HG02588 (cell line): ENCODE results near the gene TSNAXIP1.

Source experiments
- ATAC-seq: cut with Tn5 transposase; IDR thresholded peaks from one replicate; pipeline ENCODE4 v1.9.1; 2021; ENCODE audit warnings: mild to moderate bottlenecking, moderate library complexity; ENCODE audit not compliant: unreplicated experiment

The TSNAXIP1 gene, protein sequence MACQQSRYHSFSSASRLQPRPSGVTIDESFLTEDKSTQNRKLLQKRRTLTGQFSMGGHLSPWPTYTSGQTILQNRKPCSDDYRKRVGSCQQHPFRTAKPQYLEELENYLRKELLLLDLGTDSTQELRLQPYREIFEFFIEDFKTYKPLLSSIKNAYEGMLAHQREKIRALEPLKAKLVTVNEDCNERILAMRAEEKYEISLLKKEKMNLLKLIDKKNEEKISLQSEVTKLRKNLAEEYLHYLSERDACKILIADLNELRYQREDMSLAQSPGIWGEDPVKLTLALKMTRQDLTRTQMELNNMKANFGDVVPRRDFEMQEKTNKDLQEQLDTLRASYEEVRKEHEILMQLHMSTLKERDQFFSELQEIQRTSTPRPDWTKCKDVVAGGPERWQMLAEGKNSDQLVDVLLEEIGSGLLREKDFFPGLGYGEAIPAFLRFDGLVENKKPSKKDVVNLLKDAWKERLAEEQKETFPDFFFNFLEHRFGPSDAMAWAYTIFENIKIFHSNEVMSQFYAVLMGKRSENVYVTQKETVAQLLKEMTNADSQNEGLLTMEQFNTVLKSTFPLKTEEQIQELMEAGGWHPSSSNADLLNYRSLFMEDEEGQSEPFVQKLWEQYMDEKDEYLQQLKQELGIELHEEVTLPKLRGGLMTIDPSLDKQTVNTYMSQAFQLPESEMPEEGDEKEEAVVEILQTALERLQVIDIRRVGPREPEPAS

DNA sequence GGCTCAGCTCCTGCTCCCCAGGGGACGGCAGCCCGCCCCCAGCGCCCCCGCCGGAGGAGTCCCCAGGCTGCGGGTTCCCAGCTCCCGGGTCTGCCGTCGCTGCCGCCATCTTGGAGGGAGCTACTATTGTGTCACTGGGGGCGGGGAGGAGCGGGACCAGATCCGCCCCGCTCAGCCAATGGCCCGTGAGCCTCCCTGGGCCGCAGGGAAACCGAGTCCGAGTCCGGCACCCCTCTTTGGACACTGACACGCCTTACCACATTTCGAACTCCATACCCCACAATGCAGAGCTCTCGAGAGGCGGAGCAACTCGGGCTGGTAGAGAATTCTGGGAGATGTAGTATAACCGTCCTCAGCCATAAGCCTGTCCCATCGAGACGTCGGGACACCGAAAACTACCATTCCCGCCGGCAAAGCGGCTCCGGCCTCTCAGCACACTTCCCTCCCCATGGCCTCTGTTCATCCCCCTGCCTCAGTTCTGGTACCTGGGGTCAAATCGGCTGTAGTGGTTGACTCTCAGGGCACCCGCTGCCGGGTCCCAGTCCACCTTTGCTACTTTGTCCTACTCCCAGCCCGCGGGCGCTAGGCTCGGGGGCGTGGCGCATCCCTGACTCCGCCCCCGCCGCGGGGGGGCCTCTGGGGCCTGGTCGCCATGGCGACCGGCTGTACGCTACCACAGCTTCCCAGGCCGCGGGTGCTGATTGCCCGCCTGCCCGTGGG, at the start of gene TSNAXIP1, which contains the start of gene RANBP10:
Gene TSNAXIP1, plus strand, starts transcription at position 462 of the 720 bp plus-strand sequence. CDS start 261 bp downstream, outside the sequence.
Gene RANBP10, minus strand, starts transcription at position 133 of the 720 bp plus-strand sequence. Its CDS starts 24 bp downstream, at position 109.
- ATAC-seq, result peak; percentile 87

DNA sequence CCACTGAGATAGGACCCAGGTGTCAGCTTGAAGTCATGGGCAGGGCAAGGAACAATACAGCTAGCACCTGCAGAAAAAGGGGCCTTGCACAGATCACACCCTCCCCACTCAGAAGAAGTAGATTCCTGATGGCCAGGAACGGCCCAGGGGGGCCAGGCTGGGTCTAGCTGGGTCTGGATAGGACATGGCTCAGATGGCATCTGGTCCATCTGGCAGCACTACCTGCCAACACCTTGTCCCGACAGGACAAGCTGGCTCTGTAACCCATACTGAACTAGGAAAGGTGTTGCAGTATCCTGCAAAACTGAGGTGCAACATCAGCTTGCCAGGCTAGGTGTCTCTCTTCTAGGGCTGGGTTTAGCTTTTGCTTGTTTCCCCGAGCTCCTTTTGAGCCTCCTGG, 48.7 kb upstream of the TSNAXIP1 start:
- ATAC-seq, result no peak

DNA sequence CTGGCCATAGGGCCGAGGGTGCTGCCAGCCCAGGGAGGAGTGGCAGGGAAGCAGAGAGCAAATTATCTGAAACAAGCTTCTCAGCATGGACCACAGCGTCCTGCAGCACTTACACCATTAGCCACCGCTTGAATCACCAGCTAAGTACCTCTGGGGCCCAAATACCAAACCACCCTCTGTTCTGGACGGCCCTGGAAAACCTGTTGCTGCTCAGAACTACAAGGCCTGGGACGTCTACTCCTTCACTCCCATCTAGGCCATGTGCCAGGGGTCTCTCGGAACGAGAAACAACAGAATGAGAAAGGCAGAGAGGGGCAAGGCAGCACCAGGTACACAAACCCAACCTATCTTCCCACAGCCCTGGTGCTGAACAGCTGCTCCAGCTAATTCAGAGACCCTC, 47.7 kb upstream of the TSNAXIP1 start:
- ATAC-seq, result no peak

DNA sequence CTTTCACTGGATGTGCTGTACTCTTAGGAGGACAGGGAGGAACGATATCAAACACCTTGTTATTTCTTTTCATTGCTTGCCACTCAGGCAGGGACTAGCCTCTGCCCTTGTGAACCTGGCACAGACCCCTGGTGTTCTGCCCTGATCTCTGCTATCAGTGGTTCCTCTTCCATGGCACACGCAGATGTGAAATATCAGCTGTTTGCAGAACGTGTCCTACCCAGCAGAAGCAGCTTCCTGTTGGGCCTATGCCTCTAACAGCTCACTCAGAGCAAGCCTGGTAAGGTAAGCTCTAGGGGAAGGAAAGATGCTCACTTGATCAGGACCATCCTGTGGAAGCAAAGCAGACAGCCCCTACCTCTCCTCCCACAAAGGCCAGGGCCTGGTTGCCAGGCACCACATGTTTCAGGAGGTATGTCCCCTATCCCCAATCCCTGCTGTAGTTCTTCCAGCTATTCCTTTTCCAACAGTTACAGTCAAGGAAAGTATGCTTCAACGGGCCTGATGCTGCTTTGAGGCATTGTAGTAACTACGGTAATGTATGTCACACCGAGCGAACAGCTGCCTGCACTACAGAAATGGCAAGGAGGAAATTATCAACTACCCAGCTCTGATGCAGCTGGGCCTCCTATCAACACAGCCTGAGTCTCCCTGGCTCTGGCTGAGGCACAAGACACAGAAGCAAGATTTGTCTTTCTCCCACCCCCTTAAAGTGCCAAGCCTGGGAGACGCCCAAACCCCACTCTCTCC, 46.3 kb upstream of the TSNAXIP1 start:
- no peak for ATAC-seq

DNA sequence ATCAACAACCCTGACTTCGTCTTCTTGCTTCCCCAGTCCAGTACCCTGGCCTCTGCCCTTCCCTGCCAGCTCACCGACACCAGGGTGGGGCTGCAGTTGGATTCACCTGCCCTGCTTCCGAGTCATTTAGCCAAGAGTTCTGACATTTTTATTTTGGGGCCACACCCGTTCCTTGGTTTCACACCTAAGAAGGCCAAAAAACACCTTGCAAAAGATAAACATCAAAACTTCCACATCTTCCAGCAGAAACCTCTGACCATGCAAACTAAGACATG, 45.8 kb upstream of the TSNAXIP1 start:
- no peak for ATAC-seq

DNA sequence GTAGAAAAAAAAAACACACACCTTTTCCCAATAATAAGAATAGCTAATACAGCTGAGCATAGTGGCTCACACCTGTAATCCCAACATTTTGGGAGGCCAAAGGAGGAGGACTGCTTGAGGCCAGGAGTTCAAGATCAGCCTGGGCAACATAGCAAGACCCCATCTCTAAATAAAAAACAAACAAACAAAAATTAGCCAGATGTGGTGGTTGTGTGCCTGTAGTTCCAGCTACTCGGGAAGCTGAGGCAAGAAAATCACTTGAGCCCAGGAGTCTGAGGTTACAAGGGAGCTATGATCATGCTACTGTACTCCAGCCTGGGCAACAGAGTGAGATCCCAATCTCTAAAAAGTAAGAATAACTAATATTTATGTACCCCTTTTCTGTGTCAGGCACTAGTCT, 44.8 kb upstream of the TSNAXIP1 start:
- no peak for ATAC-seq

DNA sequence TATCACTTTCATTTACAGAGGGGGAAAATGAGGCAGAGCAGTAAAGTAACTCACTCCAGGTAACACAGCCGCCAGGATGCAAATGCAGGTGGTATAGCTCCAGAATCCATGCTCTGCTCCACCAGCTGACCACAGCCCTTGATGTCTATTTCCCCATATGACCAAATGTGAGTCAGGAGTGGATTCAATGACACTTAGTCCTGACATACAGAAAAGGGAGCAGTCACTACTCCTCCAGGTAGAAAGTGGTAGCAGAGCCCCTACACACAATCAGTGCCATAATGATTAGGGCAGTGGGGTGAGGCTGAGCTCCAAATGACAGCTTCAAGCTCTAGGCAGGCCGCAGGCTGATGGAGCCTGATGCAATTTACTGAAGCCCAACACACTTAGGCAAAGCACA, 44.3 kb upstream of the TSNAXIP1 start:
- ATAC-seq, result no peak

DNA sequence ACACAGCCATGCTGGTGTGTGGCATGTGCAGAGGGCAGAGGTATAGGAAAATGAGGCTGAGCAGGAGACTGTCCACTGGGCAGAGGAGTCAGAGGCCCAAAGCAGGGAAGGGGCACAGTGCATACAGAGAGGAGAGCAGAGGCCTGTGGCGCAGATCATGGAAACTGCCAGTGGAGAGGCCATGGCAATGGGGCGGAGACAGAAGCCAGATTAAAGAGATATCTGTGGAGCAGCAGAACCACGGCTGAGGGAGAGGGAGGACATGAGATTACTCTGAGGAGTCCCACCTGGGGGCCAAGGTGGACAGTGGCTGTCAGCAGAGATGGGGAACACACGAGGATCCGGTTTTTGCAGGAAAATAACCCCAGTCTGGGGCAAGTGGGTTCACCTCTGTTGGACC, 43.6 kb upstream of the TSNAXIP1 start:
- ATAC-seq, result no peak

DNA sequence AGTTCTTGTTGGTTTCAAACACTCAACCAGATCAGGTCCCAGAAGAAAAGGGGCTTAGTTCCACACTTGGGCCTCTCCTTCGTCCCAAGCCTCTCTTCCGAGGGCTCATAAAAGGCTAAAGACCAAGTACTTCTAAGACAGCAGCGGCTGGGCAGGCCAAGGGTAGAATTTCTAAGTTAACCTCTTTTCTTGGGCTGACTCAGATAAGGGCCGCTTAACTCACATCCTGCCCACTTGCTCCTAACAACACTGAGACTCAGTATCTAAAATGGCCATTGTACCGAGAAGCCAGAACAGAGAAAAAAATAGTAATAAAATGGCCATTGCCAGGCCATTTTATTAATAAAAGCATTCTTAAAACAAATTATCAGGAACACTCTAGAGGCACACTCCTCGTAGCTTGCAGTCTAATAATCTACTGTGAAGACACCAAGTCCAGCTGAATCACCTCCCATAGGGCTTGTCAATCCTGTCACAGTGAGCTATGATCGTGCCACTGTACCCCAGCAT, 42.5 kb upstream of the TSNAXIP1 start:
- ATAC-seq, result no peak

DNA sequence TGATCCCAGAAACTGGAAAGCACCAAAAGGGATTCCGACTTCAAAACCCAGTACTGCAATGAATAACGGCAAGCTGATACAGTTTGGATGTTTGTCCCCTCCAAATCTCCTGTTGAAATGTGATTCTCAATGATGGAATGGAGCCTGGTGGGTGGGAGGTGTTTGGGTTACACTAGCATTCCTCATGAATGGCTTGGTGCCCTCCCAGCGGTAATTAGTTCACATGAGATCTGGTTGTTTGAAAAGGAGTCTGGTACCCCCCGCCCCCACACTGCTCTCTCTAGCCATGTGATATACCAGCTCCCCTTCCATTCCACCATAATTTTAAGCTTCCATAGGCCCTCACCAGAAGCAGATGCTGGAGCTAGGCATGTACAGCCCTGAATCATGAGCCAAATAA, 40.4 kb upstream of the TSNAXIP1 start:
- ATAC-seq, result no peak

DNA sequence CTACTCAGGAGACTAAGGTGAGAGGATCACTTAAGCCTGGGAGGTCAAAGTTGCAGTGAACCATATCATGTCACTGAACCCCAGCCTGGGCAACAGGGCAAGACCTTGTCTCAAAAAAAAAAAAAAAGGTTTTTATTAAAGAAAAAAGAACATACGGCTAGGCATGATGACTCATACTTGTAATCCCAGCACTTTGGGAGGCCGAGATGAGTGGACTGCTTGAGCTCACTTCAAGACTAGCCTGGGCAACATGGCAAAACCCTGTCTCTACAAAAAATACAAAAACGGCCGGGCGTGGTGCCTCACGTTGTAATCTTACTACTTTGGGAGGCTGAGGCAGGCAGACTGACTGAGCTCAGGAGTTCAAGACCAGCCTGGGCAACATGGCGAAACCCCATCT, 38.7 kb upstream of the TSNAXIP1 start:
- no peak for ATAC-seq

DNA sequence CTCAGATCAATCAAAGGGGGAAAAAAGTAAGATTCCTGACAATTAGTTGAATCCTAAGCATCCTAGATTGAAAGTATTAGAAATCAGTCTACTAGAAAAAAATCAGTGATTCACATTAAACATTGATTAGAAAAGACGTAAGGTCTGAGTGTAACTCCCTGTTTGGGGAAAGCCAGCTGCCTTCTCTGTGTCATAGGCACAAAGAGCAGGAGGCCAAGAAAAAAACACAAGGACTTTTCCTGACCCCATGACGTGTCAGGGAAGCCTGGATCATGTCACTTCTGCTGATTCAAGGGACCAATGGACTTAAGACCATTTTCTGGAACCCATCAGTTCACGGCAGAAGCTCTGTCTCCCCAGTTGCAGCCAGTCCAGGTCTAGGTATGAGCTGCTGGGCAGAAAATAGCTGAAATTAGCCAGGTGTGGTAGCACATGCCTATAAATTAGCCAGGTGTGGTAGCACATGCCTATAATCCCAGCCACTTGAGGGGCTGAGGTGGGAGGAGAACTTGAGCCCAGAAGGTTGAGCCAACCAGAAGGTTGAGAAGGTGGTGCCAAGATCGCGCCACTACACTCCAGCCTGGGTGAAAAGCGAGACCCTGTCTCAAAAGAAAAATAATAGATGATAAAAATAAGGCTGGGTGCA, 36.2 kb upstream of the TSNAXIP1 start:
- no peak for ATAC-seq

DNA sequence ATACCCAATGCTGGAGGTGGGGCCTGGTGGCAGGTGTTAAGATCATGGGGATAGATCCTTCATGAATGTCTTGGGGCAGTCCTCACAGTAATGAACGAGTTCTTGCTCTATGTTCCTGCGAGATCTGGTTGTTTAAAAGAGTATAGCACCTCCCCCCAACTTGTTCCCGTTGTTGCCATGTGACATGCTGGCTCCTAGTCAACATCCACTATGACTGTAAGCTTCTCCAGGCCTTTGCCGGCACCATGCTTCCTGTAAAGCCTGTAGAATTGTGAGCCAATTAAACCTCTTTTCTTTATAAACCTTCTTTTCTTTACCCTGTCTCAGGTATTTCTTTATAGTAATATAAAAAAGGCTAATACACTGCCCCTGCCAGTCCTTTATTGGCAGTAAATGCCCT, 33.6 kb upstream of the TSNAXIP1 start:
- no peak for ATAC-seq

DNA sequence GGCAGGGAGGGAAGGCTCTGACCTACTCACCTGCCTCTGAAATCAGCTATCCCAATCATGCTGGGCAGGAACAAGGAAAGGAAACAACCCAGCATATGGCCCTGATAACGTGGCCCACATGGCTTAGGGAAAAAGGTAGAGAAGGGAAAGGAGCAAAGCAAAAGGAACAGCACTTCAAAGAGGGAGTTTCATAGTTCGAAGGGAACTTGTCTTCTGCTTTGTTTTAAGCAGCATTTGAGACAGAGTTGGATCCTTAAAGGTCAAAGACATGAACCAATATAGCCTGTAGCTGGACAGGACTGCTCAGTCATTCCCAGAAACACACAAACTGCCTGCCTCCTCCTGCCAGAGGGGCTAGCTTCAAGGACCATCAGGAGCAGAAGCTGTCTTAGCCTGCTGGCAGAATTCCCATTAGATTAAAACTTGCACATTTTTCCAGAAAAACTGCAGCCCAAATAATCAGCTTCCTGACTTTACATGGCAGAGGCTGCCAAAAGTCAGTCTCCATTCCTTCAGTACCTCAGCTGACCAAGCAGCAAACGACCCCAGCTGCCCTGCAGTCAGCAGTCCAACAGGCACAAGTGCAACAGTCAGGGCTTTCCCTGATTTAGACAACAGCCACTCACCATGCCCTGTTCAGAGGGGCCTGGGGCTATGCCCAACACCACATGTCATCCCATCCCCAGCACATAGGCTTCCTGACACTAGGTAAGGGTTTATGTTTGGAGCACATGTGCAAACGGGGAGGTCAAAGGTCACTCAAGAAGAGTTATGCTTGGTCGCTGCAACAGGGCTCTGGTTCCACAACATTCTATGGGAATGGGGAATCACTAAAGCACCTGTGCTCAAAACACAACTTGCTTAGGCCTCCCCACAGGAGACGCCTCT, 32.9 kb upstream of the TSNAXIP1 start:
- ATAC-seq, result no peak

DNA sequence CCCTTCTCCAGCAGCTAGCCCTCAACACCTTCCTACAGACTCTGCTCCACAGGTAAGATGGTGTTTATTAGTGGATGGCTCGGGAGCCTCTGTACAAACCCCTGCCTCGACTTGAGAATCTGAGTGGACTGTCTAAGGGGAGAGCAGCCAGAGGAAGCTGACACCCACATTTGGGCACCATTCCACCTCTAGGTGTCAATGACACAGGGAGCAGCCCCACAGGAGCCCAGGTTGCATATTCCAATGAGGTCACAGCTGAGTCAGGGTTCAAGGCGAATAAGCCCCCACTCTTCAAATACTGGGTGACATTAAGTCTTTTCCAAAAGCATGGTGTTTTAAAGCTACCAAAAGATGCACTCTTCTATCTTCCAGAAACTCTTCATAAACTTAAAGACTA, 32.2 kb upstream of the TSNAXIP1 start:
- ATAC-seq, result no peak

DNA sequence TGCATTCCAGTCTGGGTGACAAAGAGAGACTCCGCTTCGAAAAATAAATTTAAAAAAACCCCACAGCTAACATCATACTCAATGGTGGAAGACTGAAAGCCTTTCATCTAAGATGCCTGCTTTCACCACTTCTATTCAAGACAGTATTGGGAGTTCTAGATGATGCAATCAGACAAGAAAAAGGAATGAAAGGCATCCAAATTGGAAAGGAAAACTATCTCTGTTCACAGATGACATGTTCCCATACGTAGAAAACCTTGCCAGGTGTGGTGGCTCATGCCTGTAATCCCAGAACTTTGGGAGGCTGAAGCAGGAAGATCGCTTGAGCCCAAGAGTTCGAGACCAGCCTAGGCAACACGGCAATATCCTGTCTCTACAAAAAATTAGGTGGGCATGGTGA, 31.4 kb upstream of the TSNAXIP1 start:
- ATAC-seq, result no peak

DNA sequence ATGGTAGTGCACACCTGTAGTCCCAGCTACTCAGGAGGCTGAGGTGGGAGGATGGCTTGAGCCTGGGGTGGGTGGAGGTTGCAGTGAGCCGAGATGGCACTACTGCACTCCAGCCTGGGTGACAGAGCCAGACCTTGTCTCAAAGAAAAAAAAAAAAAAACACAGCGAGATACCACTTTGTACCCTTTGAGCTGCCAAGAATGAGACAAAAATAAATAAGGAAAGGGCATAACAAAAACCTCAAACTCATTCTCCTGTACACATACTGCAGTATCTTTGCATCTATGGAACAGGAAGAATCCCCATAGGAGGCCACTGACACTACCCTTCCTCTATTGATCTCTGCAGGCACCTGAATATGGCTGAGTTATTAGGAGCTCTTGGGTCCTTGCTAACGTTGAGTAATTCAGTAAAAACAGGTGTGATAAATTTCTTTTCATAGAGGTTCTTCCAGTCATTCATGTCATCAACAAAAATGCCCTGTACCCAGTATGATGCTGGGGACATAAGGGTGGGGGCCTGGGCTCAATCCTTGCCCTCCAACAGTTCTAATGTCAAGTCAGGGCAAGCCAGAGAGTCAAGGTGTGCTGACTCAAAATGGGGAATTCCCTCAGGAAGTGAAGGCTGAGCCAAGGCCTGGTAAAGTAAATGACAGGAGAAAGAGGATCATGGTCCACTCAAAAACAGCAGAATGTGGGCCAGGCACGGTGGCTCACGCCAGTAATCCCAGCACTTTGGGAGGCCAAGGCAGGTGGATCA, 27.3 kb upstream of the TSNAXIP1 start:
- no peak for ATAC-seq

DNA sequence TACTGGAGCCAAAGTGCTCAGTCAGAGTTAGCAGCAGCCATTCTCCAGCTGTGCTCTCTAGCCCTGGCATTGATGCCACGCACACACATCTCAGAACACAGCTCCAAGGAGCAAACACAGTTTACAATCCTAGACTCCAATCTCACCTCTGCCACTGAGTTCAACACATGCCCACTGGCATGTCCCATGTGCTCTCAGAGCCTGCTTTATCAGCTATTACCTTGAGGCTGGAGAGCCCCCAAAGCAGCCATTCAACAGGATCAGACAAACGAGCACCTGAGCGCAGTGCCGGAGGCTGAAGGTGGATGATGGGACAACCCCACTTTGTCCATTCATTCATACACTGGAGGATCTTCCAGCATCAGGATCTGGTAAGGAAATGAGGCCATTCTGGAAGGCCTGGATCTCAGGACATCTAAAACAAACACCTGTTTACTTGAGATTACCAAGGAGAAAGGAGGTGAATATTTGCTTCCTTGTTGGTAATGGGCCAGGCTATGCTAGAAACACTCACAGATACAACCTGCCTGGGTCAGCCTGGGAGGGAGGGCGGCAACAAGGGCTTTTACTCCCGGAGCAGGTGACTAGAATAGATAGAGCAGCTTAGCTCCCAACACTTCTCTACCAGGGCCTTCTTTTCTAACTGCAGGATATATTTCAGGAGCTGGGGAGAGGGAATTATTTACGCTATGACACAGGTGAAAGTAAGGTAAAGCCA, 25.7 kb upstream of the TSNAXIP1 start:
- ATAC-seq, result no peak
